Activated naive CD8-positive, alpha-beta T cell treated with anti-CD3 and anti-CD28 coated beads, Interleukin-2, amount 50 U/mL, for 24 hours (primary cell): ENCODE measurements around the gene SMAD9.

ENCODE experiments used
- ATAC-seq: fragments of 150-1000 bp; cut with Tn5 transposase; one replicate; pipeline ENCODE4 v1.10.0; 2021
- DNase-seq: peaks from one replicate; pipeline ENCODE4 v3.0.0; 2021
- H3K27ac Mint-ChIP-seq: one replicate; pipeline ENCODE4 v1.8.0; 2021; ENCODE audit warnings: mild to moderate bottlenecking, mixed read lengths
- H3K27me3 Mint-ChIP-seq: one replicate; pipeline ENCODE4 v1.8.0; 2021; ENCODE audit warnings: mixed read lengths
- H3K36me3 Mint-ChIP-seq: one replicate; pipeline ENCODE4 v1.8.0; 2021; ENCODE audit warnings: low read depth, mixed read lengths
- H3K4me1 Mint-ChIP-seq: one replicate; pipeline ENCODE4 v1.8.0; 2021; ENCODE audit warnings: mixed read lengths
- H3K4me3 Mint-ChIP-seq: one replicate; pipeline ENCODE4 v1.8.0; 2021; ENCODE audit warnings: mild to moderate bottlenecking, moderate library complexity, mixed read lengths
- H3K9me3 Mint-ChIP-seq: one replicate; pipeline ENCODE4 v1.8.0; 2021; ENCODE audit warnings: mixed read lengths

The SMAD9 gene

GRCh38 chr13:36919833-36920615, at the start of gene SMAD9:
TSS of gene SMAD9 (minus strand) at chr13:36920238. CDS start at chr13:36879689, 40,549 bp downstream.
- peak; percentile 72 for ATAC-seq
- DNase-seq, result peak; percentile 30
- H3K4me1 Mint-ChIP-seq, result peaks cover 4% of the 10 kb centered on the region
- no peaks in the 10 kb centered on the region for H3K9me3 Mint-ChIP-seq
- H3K27ac Mint-ChIP-seq, result no peak within 1 kb of the TSS
- H3K36me3 Mint-ChIP-seq, result no peaks in the 10 kb centered on the region
- peaks cover 65% of the 10 kb centered on the region for H3K27me3 Mint-ChIP-seq
- peak within 1 kb of the TSS; percentile 70 for H3K4me3 Mint-ChIP-seq

GRCh38 chr13:36966404-36966803, 46.4 kb upstream of the SMAD9 start:
- Mint-ChIP-seq H3K27me3 (no peaks in the 10 kb centered on the region), H3K4me1 (peaks cover 8% of the 10 kb centered on the region), H3K9me3 (no peaks in the 10 kb centered on the region), H3K4me3 (no peak overlapping the region), H3K27ac (no peak overlapping the region), H3K36me3 (peaks cover 48% of the 10 kb centered on the region)
- ATAC-seq, result no peak
- DNase-seq, result no peak

- Mint-ChIP-seq H3K4me3 (no peak overlapping the region), H3K9me3 (no peaks in the 10 kb centered on the region), H3K36me3 (peaks cover 49% of the 10 kb centered on the region), H3K4me1 (peaks cover 8% of the 10 kb centered on the region), H3K27ac (no peak overlapping the region), H3K27me3 (no peaks in the 10 kb centered on the region)
- ATAC-seq (peak; percentile 78), DNase-seq (no peak)
Observed at GRCh38 chr13:36965767-36966166, 45.7 kb upstream of the SMAD9 start.

GRCh38 chr13:36959456-36960116, 39.5 kb upstream of the SMAD9 start:
- Mint-ChIP-seq H3K27ac (no peak overlapping the region), H3K9me3 (no peaks in the 10 kb centered on the region), H3K36me3 (peaks cover 57% of the 10 kb centered on the region), H3K4me3 (no peak overlapping the region), H3K27me3 (no peaks in the 10 kb centered on the region), H3K4me1 (no peaks in the 10 kb centered on the region)
- ATAC-seq (no peak), DNase-seq (no peak)

GRCh38 chr13:36954542-36954941, 34.5 kb upstream of the SMAD9 start:
- peaks cover 62% of the 10 kb centered on the region for H3K36me3 Mint-ChIP-seq
- DNase-seq, result no peak
- H3K27ac Mint-ChIP-seq, result no peak overlapping the region
- H3K9me3 Mint-ChIP-seq, result no peaks in the 10 kb centered on the region
- ATAC-seq, result no peak
- no peaks in the 10 kb centered on the region for H3K4me1 Mint-ChIP-seq
- H3K4me3 Mint-ChIP-seq, result no peak overlapping the region
- no peaks in the 10 kb centered on the region for H3K27me3 Mint-ChIP-seq

GRCh38 chr13:36950920-36951319, 30.9 kb upstream of the SMAD9 start:
- DNase-seq (no peak), ATAC-seq (no peak)
- Mint-ChIP-seq H3K9me3 (no peaks in the 10 kb centered on the region), H3K36me3 (peaks cover 62% of the 10 kb centered on the region), H3K27ac (no peak overlapping the region), H3K27me3 (no peaks in the 10 kb centered on the region), H3K4me1 (no peaks in the 10 kb centered on the region), H3K4me3 (no peak overlapping the region)

- Mint-ChIP-seq H3K27ac (no peak overlapping the region), H3K4me1 (no peaks in the 10 kb centered on the region), H3K4me3 (no peak overlapping the region), H3K27me3 (no peaks in the 10 kb centered on the region), H3K9me3 (no peaks in the 10 kb centered on the region), H3K36me3 (peaks cover 57% of the 10 kb centered on the region)
- ATAC-seq, result no peak
- no peak for DNase-seq
Observed at GRCh38 chr13:36950330-36950729, 30.3 kb upstream of the SMAD9 start.

GRCh38 chr13:36945078-36945477, 25.0 kb upstream of the SMAD9 start:
- H3K27me3 Mint-ChIP-seq, result peaks cover 2% of the 10 kb centered on the region
- peaks cover 21% of the 10 kb centered on the region for H3K36me3 Mint-ChIP-seq
- no peak overlapping the region for H3K4me3 Mint-ChIP-seq
- H3K9me3 Mint-ChIP-seq, result peaks cover 4% of the 10 kb centered on the region
- no peaks in the 10 kb centered on the region for H3K4me1 Mint-ChIP-seq
- no peak overlapping the region for H3K27ac Mint-ChIP-seq
- DNase-seq (no peak), ATAC-seq (no peak)

- no peaks in the 10 kb centered on the region for H3K36me3 Mint-ChIP-seq
- ATAC-seq, result no peak
- no peak overlapping the region for H3K27ac Mint-ChIP-seq
- H3K9me3 Mint-ChIP-seq, result no peaks in the 10 kb centered on the region
- no peaks in the 10 kb centered on the region for H3K4me1 Mint-ChIP-seq
- peaks cover 29% of the 10 kb centered on the region for H3K27me3 Mint-ChIP-seq
- H3K4me3 Mint-ChIP-seq, result no peak overlapping the region
- no peak for DNase-seq
Observed at GRCh38 chr13:36925603-36926002, 5.6 kb upstream of the SMAD9 start.

- DNase-seq (no peak), ATAC-seq (no peak)
- Mint-ChIP-seq H3K4me1 (peaks cover 4% of the 10 kb centered on the region), H3K4me3 (no peak overlapping the region), H3K27ac (no peak overlapping the region), H3K27me3 (peaks cover 36% of the 10 kb centered on the region), H3K36me3 (no peaks in the 10 kb centered on the region), H3K9me3 (no peaks in the 10 kb centered on the region)
Observed at GRCh38 chr13:36924001-36924400, 4.0 kb upstream of the SMAD9 start.

- ATAC-seq (no peak), DNase-seq (no peak)
- H3K36me3 Mint-ChIP-seq, result no peaks in the 10 kb centered on the region
- peaks cover 4% of the 10 kb centered on the region for H3K4me1 Mint-ChIP-seq
- no peaks in the 10 kb centered on the region for H3K9me3 Mint-ChIP-seq
- peaks cover 54% of the 10 kb centered on the region for H3K27me3 Mint-ChIP-seq
- no peak overlapping the region for H3K27ac Mint-ChIP-seq
- H3K4me3 Mint-ChIP-seq, result no peak overlapping the region
Observed at GRCh38 chr13:36921631-36922301, 1.7 kb upstream of the SMAD9 start.

- peak overlapping the region; percentile 70 for H3K4me3 Mint-ChIP-seq
- no peak for DNase-seq
- peaks cover 4% of the 10 kb centered on the region for H3K4me1 Mint-ChIP-seq
- no peaks in the 10 kb centered on the region for H3K36me3 Mint-ChIP-seq
- peaks cover 60% of the 10 kb centered on the region for H3K27me3 Mint-ChIP-seq
- no peaks in the 10 kb centered on the region for H3K9me3 Mint-ChIP-seq
- no peak for ATAC-seq
- H3K27ac Mint-ChIP-seq, result no peak overlapping the region
Observed at GRCh38 chr13:36920616-36921185, 663 bp upstream of the SMAD9 start.

- Mint-ChIP-seq H3K4me3 (peak overlapping the region; percentile 40), H3K27me3 (peaks cover 67% of the 10 kb centered on the region), H3K9me3 (no peaks in the 10 kb centered on the region), H3K4me1 (peaks cover 4% of the 10 kb centered on the region), H3K36me3 (no peaks in the 10 kb centered on the region), H3K27ac (no peak overlapping the region)
- DNase-seq (no peak), ATAC-seq (peak; percentile 31)
Observed at GRCh38 chr13:36919171-36919832, 736 bp downstream of the SMAD9 start.
